Bronchial epithelial cell (primary cell): ENCODE measurements around the gene CREB5. TPM values are rescaled to one million over a fixed set of nuclear protein-coding genes. Genes with fewer than 3 reads are reported as not detected.
A peak's percentile ranks its signal among the peaks of the same experiment; 100 is the strongest.

ENCODE experiments used
- DNase-seq: peaks from one replicate; pipeline ENCODE4 v3.0.0-alpha.2; 2010; ENCODE audit warnings: low read depth
- FAIRE-seq: peaks from 2 replicates; lab custom pipeline; 2011; peaks lifted over from hg19 to GRCh38; lab: Jason Lieb, UNC
- H3K27me3 ChIP-seq: 2 replicates; pipeline ENCODE4 v1.5.1; 2011; ENCODE audit warnings: low read length; ENCODE audit not compliant: control insufficient read depth, insufficient read depth
- H3K36me3 ChIP-seq: 2 replicates; pipeline ENCODE4 v1.5.1; 2011; ENCODE audit warnings: low read length; ENCODE audit not compliant: control insufficient read depth, insufficient read depth
- H3K4me3 ChIP-seq: 2 replicates; pipeline ENCODE4 v1.5.1; 2011; ENCODE audit warnings: mild to moderate bottlenecking, low read depth, low read length, control low read depth
- CTCF ChIP-seq: IDR thresholded peaks from 2 replicates; pipeline ENCODE4 v1.5.1; 2011; ENCODE audit warnings: mild to moderate bottlenecking, moderate library complexity, low read length, control low read depth, inconsistent platforms; ENCODE audit not compliant: insufficient read depth, severe bottlenecking
- total RNA-seq: library from RNA; depleted of rRNA; stranded (reverse); fragments of >200 nt; gene quantifications from 2 replicates; pipeline ENCODE4 v1.2.1, GENCODE V29; 2014

The CREB5 gene
- total RNA-seq, 1 donor from 2014 or later = 2.1 TPM

- H3K36me3 ChIP-seq = no peaks in the 10 kb centered on the region
- H3K27me3 ChIP-seq = no peaks in the 10 kb centered on the region
- no peak overlapping the region for H3K4me3 ChIP-seq
- no peak for FAIRE-seq
- TF ChIP-seq CTCF = no peak
- DNase-seq = no peak
These were observed 69.0 kb downstream of the CREB5 start for GRCh38 chr7:28481091-28481926.

- TF ChIP-seq CTCF = no peak
- Histone ChIP-seq H3K36me3 (no peaks in the 10 kb centered on the region), H3K27me3 (no peaks in the 10 kb centered on the region), H3K4me3 (no peak overlapping the region)
- DNase-seq = no peak
- FAIRE-seq = no peak
These were observed 70.8 kb downstream of the CREB5 start for GRCh38 chr7:28483112-28483511.

- DNase-seq (peak; percentile 37), FAIRE-seq (no peak)
- TF ChIP-seq CTCF = no peak
These were observed 71.7 kb downstream of the CREB5 start for GRCh38 chr7:28483908-28484605.

GRCh38 chr7:28484606-28484935 is 72.3 kb downstream of the CREB5 start:
- Histone ChIP-seq H3K4me3 (no peak overlapping the region), H3K27me3 (no peaks in the 10 kb centered on the region), H3K36me3 (no peaks in the 10 kb centered on the region)
- no peak for FAIRE-seq
- no peak for TF ChIP-seq CTCF
- DNase-seq = no peak

More at GRCh38 chr7:28483908-28484605, 71.7 kb downstream of the CREB5 start:
- H3K27me3 ChIP-seq = no peaks in the 10 kb centered on the region
- no peak overlapping the region for H3K4me3 ChIP-seq
- no peaks in the 10 kb centered on the region for H3K36me3 ChIP-seq

GRCh38 chr7:28487487-28487886 is 75.2 kb downstream of the CREB5 start:
- H3K36me3 ChIP-seq = no peaks in the 10 kb centered on the region
- DNase-seq (no peak), FAIRE-seq (peak; percentile 18)
- no peak for TF ChIP-seq CTCF
- no peaks in the 10 kb centered on the region for H3K27me3 ChIP-seq
- no peak overlapping the region for H3K4me3 ChIP-seq
